ENCODE measurements around the gene ZNF746.

- no peak for TF ChIP-seq POLR2A (IDR thresholded peaks at IDR 0.05)
- no peak for TF ChIP-seq CTCF (IDR thresholded peaks at IDR 0.05)
Observed at GRCh38 chr7:149477494-149478443, 19.8 kb downstream of the ZNF746 start.

All from testis (tissue), 2 donors.